ENCODE measurements around the gene LACRT. TPM values are rescaled to one million over a fixed set of nuclear protein-coding genes. Genes with fewer than 3 reads are reported as not detected.

LACRT gene
- total and polyA plus RNA-seq, 4 donors = not detected

GRCh38 chr12:54624315-54625279, 10.1 kb downstream of the LACRT start:
- H3K27me3 ChIP-seq (ENCODE audit: control insufficient read depth, insufficient read depth, low read length) = no peaks in the 10 kb centered on the region
- peak in 1 of 6 donors; percentile 16 for DNase-seq (ENCODE audit: low read depth in 4 of 6, low spot score in 6 of 6)
- H3K4me1 ChIP-seq (ENCODE audit: control insufficient read depth, insufficient read depth, low read length) = no peaks in the 10 kb centered on the region
- no CpG with 5 or more reads among the region's 5 CpGs for WGBS (ENCODE audit: insufficient coverage)
- H3K27ac ChIP-seq (ENCODE audit: low read depth, low read length) = no peak overlapping the region
- no peaks in the 10 kb centered on the region for H3K36me3 ChIP-seq (ENCODE audit: control insufficient read depth, insufficient read depth, low read length)
- H3K9me3 ChIP-seq (ENCODE audit: control insufficient read depth, insufficient read depth, low read length) = peaks cover 2% of the 10 kb centered on the region
- H3K4me3 ChIP-seq (ENCODE audit: low read depth, low read length) = no peak overlapping the region

GRCh38 chr12:54622463-54623183, 12.1 kb downstream of the LACRT start:
- Histone ChIP-seq H3K36me3 (ENCODE audit: control insufficient read depth, insufficient read depth, low read length) (no peaks in the 10 kb centered on the region), H3K27ac (ENCODE audit: low read depth, low read length) (no peak overlapping the region), H3K27me3 (ENCODE audit: control insufficient read depth, insufficient read depth, low read length) (no peaks in the 10 kb centered on the region), H3K4me1 (ENCODE audit: control insufficient read depth, insufficient read depth, low read length) (no peaks in the 10 kb centered on the region), H3K4me3 (ENCODE audit: low read depth, low read length) (no peak overlapping the region), H3K9me3 (ENCODE audit: control insufficient read depth, insufficient read depth, low read length) (peaks cover 2% of the 10 kb centered on the region)
- DNase-seq (ENCODE audit: low read depth in 4 of 6, low spot score in 6 of 6) = no peak

GRCh38 chr12:54616933-54617680, 17.6 kb downstream of the LACRT start:
- Histone ChIP-seq H3K4me1 (ENCODE audit: control insufficient read depth, insufficient read depth, low read length) (no peaks in the 10 kb centered on the region), H3K27me3 (ENCODE audit: control insufficient read depth, insufficient read depth, low read length) (no peaks in the 10 kb centered on the region), H3K4me3 (ENCODE audit: low read depth, low read length) (no peak overlapping the region), H3K27ac (ENCODE audit: low read depth, low read length) (no peak overlapping the region), H3K36me3 (ENCODE audit: control insufficient read depth, insufficient read depth, low read length) (no peaks in the 10 kb centered on the region), H3K9me3 (ENCODE audit: control insufficient read depth, insufficient read depth, low read length) (no peaks in the 10 kb centered on the region)
- DNase-seq (ENCODE audit: low read depth in 4 of 6, low spot score in 6 of 6) = no peak
- 84% methylated on average over 3 of the region's 6 CpGs for WGBS (ENCODE audit: insufficient coverage)

GRCh38 chr12:54612225-54612750, 22.4 kb downstream of the LACRT start:
- Histone ChIP-seq H3K9me3 (ENCODE audit: control insufficient read depth, insufficient read depth, low read length) (no peaks in the 10 kb centered on the region), H3K27me3 (ENCODE audit: control insufficient read depth, insufficient read depth, low read length) (no peaks in the 10 kb centered on the region), H3K4me3 (ENCODE audit: low read depth, low read length) (no peak overlapping the region), H3K36me3 (ENCODE audit: control insufficient read depth, insufficient read depth, low read length) (no peaks in the 10 kb centered on the region), H3K27ac (ENCODE audit: low read depth, low read length) (no peak overlapping the region), H3K4me1 (ENCODE audit: control insufficient read depth, insufficient read depth, low read length) (peaks cover 10% of the 10 kb centered on the region)
- DNase-seq (ENCODE audit: low read depth in 4 of 6, low spot score in 6 of 6) = no peak
- WGBS (ENCODE audit: insufficient coverage) = 83% methylated on average over 1 of the region's 1 CpG

DNA sequence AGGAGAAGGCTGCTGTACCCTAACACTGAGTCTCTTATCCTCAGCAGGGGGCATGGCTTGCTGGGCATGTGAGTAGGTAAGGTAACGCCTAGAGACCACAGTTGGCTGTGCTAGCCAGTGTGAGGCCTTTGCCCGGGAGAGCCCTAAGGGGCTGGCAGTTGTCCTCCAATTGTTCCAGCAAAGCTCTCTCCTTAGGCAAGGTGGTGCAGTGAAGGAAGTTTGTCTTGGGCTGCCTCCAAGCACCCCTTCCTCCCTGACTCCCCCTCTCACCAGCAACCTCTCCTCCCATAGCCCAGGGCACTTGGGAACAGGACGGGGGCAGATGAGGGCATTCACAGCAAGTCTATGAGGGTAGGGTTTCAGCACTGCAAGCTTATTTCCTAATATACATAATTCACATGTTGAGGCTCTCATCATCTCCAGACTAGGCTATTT, 23.0 kb downstream of the LACRT start:
- Histone ChIP-seq H3K27ac (ENCODE audit: low read depth, low read length) (no peak overlapping the region), H3K9me3 (ENCODE audit: control insufficient read depth, insufficient read depth, low read length) (no peaks in the 10 kb centered on the region), H3K4me3 (ENCODE audit: low read depth, low read length) (no peak overlapping the region), H3K27me3 (ENCODE audit: control insufficient read depth, insufficient read depth, low read length) (no peaks in the 10 kb centered on the region), H3K4me1 (ENCODE audit: control insufficient read depth, insufficient read depth, low read length) (peaks cover 10% of the 10 kb centered on the region), H3K36me3 (ENCODE audit: control insufficient read depth, insufficient read depth, low read length) (no peaks in the 10 kb centered on the region)
- WGBS (ENCODE audit: insufficient coverage) = 72% methylated on average over 2 of the region's 3 CpGs
- DNase-seq (ENCODE audit: low read depth in 4 of 6, low spot score in 6 of 6) = no peak

- Histone ChIP-seq H3K36me3 (ENCODE audit: control insufficient read depth, insufficient read depth, low read length) (no peaks in the 10 kb centered on the region), H3K9me3 (ENCODE audit: control insufficient read depth, insufficient read depth, low read length) (no peaks in the 10 kb centered on the region), H3K27me3 (ENCODE audit: control insufficient read depth, insufficient read depth, low read length) (no peaks in the 10 kb centered on the region), H3K4me3 (ENCODE audit: low read depth, low read length) (no peak overlapping the region), H3K4me1 (ENCODE audit: control insufficient read depth, insufficient read depth, low read length) (peaks cover 10% of the 10 kb centered on the region), H3K27ac (ENCODE audit: low read depth, low read length) (no peak overlapping the region)
- no peak for DNase-seq (ENCODE audit: low read depth in 4 of 6, low spot score in 6 of 6)
- 100% methylated on average over 1 of the region's 2 CpGs for WGBS (ENCODE audit: insufficient coverage)
These were observed 25.9 kb downstream of the LACRT start for GRCh38 chr12:54608769-54609168.

DNA sequence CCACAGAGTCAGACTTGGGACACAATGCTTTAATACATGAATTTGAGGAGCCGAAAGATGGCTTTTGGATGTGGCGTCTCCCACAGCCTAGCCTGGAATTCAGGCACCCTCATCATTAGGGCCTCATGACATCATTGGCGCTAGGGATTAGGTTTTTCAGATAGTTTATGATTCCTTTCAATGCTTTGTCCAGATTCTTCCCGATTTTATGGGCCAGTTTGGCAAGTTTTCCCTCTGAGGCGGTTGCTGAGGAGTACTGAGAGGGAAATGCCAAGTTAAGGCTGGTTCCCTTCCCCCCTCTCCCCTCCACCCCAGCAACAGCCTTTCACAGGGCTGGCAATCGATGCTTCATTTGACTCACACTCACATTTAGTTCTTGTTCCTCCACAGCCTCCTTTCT, 26.5 kb downstream of the LACRT start:
- H3K9me3 ChIP-seq (ENCODE audit: control insufficient read depth, insufficient read depth, low read length) = no peaks in the 10 kb centered on the region
- H3K4me1 ChIP-seq (ENCODE audit: control insufficient read depth, insufficient read depth, low read length) = peaks cover 10% of the 10 kb centered on the region
- no peak overlapping the region for H3K4me3 ChIP-seq (ENCODE audit: low read depth, low read length)
- 73% methylated on average over 3 of the region's 6 CpGs for WGBS (ENCODE audit: insufficient coverage)
- H3K36me3 ChIP-seq (ENCODE audit: control insufficient read depth, insufficient read depth, low read length) = no peaks in the 10 kb centered on the region
- H3K27ac ChIP-seq (ENCODE audit: low read depth, low read length) = no peak overlapping the region
- peak in 1 of 6 donors; percentile 32 for DNase-seq (ENCODE audit: low read depth in 4 of 6, low spot score in 6 of 6)
- H3K27me3 ChIP-seq (ENCODE audit: control insufficient read depth, insufficient read depth, low read length) = no peaks in the 10 kb centered on the region

DNA sequence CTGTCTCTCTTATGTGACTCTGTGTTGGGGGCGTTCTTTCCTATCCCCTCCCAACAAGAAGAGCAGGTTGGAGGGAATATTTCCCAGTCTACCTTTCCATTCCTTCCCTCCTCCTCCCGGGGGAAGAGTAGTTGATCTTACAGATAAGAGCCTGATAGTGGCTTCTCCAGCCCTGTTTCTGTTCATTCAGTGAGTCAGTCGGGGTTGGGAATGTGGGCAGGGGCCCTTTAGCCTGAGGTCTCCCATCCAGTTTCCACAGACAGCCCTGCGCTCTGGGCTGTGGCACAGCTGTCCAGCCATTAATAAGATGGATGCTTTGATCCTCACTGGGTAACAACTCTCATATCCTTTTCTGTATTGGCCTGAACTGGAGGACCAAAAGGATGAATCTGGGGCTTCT, 28.1 kb downstream of the LACRT start:
- 40% methylated on average over 2 of the region's 4 CpGs for WGBS (ENCODE audit: insufficient coverage)
- Histone ChIP-seq H3K27ac (ENCODE audit: low read depth, low read length) (no peak overlapping the region), H3K36me3 (ENCODE audit: control insufficient read depth, insufficient read depth, low read length) (no peaks in the 10 kb centered on the region), H3K27me3 (ENCODE audit: control insufficient read depth, insufficient read depth, low read length) (no peaks in the 10 kb centered on the region), H3K4me1 (ENCODE audit: control insufficient read depth, insufficient read depth, low read length) (peaks cover 10% of the 10 kb centered on the region), H3K4me3 (ENCODE audit: low read depth, low read length) (no peak overlapping the region), H3K9me3 (ENCODE audit: control insufficient read depth, insufficient read depth, low read length) (no peaks in the 10 kb centered on the region)
- DNase-seq (ENCODE audit: low read depth in 4 of 6, low spot score in 6 of 6) = no peak

Measured in spinal cord (tissue), 10 donors.